C1 segment of cervical spinal cord (tissue), 14 donors: ENCODE results near the gene HSF2BP.
"Not testable (repeated sequence)": the region's sequence is repeated elsewhere in the genome, so short reads cannot be mapped to it uniquely, and the experiment has no call there.

Experiments used
- DNase-seq, 14 donors: peaks; one replicate each; lab custom pipeline; 2025; lab: John Stamatoyannopoulos, UW

HSF2BP gene

DNA sequence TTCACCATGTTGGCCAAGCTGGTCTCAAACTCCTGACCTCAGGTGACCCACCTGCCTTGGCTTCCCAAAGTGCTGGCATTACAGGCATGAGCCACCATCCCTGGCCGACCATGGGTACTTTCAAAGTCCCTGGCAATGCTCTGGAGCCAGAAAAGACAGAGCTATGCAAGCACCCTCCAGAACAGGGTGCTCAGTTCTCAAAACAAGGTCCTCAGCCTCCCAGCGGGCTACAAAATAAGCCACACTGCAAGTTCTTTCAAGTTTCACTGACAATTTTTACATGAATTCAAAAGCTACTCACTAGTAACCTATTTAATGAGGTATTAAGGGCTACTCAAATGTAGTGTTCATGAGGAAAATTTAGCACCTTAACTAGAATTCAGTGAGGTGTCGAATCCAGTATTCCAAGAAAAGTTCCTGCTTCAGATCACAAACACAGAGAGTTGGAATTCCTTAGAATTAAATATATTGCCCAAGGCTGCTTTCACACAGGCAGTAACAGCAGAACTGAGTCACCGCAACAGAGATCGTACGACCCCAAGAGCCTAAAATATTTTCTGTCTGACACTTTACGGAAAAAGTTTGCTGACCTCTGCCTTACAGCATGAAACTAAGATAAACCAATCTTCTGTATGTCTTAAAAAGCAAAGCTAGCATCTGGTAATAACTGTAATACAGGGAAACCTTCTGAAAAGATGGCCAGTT, 60.7 kb downstream of the HSF2BP start:
- DNase-seq = no peak

DNA sequence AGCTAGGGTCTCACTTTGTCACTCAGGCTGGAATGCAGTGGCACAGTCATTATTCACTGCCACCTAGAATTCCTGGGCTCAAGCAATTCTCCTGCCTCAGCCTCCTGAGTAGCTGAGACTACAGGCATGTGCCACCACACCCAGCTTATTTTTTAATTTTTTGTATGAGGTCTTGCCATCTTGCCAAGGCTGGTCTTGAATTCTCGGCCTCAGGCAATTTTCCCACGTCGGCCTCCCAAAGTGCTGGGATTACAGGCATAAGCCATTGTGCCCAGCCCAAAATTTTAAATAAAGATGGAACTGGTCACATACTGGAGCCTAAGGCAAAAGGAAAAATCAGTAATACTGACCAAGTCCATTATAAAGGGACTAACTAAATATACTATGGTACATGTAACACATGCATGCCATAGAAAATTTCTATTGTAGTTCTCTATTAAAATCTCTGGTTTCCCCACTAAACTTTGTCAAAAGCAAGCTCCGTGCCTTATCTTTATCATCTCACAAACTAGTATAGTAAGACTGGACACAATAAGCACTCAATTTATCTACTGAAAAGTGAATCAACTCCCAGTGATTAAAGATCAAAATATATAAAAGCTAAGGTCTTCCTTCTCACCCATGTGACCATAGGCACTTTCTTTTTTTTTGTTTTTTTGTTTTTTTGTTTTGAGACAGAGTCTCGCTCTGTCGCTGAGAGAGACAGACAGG, 61.6 kb downstream of the HSF2BP start:
- DNase-seq = no peak

DNA sequence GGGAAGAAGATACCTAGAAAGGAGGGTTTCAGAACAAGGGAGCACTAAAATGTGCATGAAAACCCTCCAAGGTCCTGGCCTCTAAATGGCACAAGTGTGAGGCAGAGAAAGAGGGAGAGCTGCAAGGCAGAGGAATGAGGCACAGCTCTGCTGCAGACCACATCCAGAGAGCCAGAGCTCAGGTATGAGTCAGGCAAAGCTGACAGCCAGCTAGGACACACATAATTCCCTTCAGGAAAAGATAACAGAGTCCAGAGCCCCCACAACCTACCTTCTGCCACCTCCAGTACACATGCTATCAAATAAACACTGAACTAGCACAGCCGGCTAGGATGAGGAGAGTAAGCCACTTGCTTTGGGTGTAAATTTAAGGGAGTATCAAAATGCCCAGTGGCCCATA, 62.2 kb downstream of the HSF2BP start:
- no peak for DNase-seq

DNA sequence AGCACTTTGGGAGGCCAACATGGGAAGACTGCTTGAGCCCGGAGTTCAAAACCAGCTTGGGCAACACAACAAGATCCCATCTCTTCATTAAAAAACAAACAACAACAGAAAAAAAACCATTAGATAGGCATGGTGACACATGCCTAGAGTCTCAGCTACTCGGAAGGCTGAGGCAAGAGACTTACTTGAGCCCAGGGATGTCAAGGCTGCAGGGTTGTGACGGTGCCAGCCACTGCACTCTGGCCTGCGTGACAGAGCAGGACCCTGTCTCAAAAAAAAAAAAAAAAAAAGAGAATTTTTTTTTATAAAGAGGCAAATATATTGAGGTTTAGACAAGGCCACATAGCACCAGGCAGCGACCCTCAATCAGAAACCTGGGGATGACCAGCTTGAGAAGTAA, 62.7 kb downstream of the HSF2BP start:
- DNase-seq = no peak

DNA sequence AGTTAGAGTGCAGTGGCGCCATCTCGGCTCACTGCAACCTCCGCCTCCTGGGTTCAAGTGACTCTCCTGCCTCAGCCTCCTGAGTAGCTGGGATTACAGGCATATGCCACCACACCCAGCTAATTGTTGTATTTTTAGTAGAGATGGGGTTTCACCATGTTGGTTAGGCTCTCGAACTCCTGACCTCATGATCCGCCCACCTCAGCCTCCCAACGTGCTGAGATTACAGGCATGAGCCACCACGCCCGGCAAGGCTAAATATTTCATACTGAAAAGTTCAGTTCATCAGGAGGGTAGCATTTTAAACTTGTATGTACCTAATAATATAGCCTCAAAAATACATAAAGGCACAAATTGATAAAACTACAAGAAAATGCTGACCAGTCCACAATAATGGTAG, 63.5 kb downstream of the HSF2BP start:
- DNase-seq = not testable (repeated sequence)

DNA sequence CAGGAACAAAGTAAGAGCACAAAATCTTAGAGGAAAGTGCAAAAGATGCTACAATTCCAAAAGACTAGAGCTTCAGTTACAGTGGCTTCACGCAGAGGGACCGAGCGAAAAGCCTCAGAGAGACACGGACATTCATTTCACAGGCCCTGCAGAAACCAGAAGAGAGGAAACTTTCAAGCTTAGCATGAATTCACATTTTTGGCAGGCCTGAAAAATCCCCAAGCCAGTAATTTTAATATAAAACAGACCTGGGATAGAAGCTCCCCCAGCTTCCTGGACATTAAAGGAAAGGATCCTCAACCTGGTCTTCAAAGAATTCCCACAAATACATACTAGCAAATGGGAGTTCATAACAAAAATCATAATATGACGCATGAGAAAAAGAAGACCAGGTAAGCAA, 66.2 kb downstream of the HSF2BP start:
- no peak for DNase-seq

DNA sequence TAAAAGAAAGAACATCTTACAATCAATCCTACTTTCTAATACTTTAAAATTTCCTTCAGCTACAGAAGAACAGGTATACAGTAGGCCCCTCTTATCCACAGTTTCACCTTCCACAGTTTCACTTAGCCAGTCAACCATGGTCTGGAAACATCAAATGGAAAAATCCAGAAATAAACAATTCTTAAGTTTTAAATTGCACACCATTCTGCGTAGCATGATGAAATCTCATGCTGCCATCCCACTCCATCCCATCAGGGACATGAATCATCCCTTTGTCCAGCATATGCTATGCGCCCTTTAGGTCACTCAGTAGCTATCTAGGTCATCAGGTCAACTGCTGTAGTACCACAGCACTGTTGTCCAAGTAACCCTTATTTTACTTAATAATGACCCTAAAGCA, 67.7 kb downstream of the HSF2BP start:
- DNase-seq = no peak

DNA sequence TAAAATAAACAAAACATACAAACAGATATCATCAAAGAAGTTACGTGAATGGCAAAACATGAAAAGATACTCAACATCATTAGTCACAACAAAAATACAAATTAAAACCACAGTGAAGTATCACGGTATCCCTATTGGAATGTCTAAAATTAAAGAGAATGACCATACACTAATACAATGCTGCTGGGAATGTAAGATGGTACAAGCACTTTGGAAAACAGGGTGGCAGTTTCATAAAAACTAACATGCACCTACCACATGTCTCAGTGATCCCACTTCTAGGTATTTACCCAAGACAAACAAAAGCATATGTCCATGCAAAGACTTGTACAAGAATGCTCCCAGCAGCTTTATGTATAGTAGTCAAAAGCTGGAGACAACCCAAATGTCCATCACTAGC, 69.1 kb downstream of the HSF2BP start:
- no peak for DNase-seq

DNA sequence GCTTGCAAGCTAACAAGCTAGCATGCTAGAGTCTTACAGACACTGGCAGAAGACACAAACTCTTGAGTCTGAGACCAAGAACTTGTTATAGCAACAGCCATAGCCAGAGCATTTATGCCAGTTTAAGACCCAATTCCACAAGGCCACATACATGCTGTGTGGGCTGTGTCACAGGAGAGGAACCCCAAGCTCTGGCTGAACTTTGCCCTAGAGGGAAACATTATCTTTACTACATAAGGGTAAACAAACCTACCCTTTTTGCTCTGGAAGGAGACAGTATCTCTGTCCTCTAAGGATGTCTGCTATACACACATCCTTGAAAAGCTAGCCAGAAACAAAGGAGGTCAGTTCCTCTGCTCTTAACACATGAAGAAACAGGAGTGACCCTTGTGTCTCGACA, 70.3 kb downstream of the HSF2BP start:
- DNase-seq = no peak

DNA sequence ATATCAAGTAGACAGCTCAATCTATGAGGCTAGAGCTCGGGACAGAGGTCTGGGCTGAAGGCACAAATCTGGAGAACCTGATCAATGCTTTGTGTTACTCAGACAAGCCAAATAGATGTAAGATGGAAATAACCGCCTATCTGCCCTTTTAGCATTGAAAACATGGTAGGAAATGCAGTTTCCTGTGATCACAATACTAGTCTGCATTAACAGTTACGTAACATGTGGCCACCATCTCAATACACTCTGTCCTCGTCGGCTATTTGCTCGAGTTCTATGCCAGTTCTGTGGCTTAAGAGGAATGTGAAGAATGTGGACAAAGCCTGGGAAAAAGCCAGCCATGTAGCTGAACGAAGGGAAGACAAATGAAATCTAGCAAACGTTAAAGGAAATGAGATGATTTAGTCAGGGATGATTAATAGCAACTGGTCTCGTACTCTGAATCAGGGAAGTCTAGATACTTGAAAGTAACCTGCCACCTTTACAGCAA, 73.3 kb downstream of the HSF2BP start:
- DNase-seq = no peak

DNA sequence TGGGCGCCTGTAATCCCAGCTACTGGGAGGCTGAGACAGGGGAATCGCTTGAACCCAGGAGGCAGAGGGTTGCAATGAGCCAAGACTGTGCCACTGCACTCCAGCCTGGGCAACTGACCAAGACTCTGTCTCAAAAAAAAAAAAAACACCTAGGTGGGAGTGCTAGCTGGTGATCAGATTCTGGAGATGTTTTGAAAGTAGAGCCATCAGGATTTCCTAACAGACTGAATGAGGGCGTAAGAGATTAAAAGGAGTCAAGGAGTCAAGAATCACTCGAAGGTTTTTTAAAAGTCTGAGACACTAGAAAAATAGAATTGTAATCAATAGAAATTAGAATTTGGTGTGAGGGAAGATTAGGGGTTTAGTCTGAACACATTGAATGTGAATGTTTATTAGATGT, 73.8 kb downstream of the HSF2BP start:
- no peak for DNase-seq

DNA sequence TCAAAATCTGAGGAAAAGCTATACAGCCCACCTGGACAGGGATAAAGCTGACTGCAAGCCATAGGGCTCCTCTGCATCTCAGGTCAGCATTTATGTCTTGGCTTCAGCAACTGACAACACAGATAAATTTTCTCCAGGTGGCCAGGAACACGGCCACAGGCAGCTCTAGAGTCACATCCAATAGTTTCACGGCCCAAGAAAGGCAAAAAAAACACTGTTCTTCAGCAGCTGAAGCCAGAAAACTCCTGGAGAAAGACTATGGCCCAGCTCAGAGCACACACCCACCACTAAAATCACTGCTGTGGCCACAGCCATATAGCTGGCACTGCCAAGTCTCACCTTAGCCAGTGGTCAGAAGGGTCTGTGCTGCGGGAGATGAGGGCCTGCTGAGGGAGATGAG, 77.8 kb downstream of the HSF2BP start:
- DNase-seq = no peak

DNA sequence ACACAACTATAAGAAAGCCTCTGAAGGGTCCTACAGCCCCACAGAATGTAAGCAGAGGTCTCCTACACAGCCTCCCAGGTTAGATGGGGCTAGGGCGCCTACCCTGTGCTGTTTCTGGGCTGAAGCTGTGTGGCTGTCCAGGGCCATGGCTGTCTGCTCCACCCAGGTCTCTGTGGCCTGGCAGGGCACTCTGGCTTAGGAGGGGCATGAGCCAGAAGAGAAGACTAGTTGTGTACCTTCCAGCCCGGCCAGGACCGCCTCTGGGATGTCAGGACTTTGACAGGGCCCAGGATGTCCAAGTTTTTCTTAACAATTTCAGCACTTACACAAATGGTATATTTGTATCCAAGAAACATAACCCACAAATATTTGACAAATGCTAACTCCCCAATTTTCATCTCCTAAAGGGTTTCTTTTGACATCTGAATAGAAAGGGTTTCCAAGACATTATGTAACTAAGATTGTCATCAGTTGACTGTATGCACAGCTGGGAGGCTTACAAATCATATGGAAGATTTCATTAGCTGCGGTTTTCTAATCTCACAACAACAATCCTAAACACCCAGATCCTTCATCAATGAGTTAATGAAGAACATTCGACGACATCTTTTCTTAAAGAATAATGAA, 80.5 kb downstream of the HSF2BP start:
- no peak for DNase-seq

DNA sequence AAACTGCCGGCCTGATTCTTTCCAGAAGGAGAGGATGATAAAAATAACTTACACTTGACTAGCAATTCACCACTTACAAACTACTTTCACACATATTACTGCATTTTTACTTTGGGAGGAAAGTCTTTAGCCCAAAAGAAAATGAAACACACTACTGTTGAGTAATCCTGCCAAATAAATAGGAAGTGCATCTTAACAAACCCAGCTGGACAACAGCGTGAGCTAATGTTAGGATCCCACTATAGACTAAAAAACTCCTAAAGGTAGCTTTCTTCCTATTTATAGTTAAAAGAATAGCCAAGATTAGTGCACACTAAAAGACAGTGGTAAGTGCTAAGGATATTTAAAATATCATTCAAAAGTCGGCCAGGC, 83.8 kb downstream of the HSF2BP start:
- DNase-seq = no peak

DNA sequence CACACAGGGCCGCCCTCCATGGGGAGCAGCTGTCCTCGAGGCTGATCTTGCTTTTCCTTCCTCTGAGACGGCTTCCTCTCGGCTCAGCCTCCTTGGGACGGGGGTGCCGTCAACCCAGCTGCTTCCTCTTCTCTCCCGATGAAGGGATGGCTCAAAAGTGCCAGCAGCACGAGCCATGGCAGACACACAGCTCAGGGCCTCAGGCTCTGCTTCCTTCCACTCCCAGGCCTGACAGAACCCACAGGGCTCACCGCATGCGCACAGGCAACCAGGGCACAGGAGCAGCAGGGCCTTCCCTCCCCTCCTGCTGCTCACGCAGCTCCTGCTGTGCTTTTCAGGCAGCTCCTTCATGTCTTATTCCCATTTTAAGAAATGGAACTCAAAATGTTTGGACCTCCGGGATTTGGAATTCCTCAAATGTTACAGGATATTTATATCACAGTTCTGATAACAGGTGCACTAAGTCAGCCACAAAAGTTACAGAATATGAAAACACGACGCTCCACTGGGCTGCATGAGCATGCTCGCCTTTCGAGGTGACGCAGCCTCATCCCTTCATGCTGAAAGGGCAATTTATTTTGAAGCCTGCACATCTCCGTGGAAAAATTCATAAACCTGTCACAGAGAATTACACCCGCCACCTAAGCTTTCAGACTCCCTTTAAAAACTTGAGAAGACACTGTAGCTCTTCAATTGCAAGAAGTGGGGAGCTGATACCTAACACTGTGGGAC, 84.4 kb downstream of the HSF2BP start:
- peak in 9 of 14 donors; percentile 4 to 47 (median 19) for DNase-seq

DNA sequence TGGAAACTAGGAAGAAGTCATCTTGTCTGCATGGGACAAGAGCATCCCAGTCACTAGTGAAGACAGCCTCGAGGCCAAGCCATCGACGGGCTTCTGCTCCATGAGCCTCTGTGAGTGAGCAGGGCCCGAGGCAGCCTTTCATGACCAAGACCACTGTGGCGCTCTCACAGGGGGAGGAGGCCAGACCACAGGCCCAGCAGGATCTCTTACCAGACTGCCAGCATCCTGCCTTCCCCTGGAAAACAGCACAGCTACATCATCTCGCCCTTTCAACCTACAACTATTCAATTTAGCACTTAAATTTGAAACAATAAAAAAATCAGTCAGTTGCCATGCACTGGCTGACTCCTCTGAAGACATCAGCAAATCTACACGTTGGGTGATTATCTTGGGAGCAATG, 85.4 kb downstream of the HSF2BP start:
- DNase-seq = no peak

DNA sequence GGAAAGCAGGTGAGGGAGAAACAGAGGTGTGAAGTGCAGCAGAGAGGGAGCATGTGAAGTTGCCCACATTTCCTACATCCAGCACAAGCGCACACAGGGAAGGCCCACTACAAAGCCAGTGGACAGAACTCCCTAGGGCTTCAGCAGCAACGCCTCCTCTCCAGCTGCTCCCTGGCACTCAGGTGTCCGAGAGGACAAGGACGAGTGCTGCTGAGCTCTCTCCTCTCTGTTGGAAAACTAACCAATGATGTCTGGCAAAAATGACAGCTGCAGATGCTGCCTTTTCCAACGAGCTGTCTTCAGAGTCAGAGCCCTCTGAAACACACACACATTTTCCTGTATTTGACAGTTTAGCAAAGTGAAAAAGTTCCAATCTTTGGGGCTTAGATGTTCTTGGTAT, 86.8 kb downstream of the HSF2BP start:
- DNase-seq = no peak

DNA sequence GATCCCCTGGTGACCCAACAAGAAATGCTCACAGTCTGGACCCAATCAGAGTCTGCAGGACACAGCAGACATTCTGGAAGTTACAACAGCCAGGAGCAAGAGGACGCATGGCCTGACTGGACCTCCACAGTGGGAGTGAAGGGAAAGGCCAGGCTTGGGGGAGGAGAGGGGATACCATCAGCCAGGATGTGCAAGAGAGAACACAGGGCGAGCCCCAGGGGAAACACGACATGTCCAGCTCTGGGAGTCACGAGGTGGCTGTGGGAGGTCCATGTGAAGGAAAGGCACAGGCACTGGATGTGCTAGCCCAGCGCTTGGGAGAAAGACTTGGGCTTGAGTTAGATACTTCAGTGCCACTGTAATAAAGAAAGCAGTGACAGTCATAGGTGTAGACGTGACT, 87.3 kb downstream of the HSF2BP start:
- DNase-seq = no peak

DNA sequence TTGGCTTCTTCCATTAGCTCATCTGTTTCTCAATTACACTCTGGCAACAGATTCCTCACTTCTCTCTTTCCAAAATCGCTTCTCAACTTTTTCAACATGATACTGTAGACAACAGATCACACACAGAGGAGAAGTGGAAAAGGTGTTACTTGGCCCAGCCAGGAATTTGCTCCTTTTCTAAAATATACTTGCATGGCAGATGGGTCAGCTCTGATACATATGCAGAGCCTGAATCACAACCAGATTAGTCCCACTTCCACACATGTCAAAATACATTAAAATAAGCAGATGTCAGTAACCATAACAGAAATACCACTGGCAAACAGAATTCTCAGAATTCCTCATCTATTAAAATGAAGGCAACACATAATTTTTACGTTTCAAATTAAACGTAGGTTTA, 89.1 kb downstream of the HSF2BP start:
- not testable (repeated sequence) for DNase-seq

DNA sequence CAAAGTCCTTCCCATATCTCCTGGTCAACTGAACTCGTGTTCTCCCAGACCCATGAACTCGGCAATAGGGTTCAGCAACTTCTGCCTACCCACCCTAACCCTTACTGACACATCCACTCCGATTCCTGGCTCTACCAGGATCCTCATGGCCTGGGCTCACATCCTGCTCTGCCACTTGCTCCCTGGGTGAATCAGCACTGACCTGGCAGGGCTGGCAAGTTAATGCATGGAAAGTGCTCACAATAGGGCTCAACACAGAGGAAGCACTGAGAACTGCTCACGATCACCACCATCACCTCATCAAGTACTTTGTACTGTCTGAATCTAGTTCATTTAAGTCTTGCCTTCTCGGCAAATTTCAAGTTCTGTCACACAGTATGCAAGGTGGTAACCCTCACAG, 96.8 kb downstream of the HSF2BP start:
- not testable (repeated sequence) for DNase-seq

DNA sequence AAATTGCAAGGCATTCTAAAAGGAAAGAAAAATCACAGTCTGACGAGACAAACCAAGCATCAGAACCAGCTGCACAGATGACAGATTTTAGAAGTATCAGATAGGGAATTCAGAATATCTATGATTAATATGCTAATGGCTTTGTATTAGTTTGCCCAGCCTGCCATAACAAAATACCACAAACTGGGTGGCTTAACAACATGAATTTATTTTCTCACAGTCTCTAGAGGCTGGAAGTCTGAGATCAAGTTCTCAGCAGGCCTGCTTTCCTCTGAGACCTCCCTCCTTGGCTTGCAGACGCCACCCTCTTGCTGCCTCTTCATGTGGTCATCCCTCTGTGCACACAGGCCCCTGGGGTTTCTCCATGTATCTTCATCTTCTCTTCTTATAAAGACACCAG, 118.7 kb downstream of the HSF2BP start:
- not testable (repeated sequence) for DNase-seq

DNA sequence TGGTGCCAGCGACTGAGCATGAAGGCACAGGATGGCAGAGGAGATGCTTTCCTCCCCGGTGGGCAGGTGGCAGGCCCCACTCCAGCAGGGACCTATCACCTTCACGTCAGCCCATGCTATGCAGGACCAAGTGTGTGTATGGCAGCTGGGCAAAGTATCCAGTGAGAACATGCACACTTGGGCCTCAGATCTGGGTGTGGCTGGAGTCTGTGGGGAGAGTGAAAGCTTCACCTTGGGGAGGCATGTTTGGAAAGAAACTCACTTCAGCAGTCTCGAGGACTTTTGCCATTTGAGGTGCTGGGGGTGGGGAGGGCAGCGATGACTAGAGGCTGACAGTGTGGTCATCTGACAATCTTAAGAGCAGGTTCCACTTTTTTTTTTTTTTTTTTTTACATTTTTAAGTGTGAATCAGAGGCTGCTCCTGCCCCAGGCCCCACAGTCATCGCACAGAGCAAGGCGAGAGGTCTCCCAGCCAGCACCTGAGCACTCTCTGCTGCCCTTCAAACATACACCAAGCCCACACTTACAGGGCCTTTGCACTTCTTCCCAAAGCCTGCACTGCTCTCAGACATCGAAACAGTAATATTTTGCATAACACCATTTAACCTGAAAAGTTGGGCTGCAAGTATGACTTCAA, 136.7 kb downstream of the HSF2BP start:
- DNase-seq = not testable (repeated sequence)
